GM23248 (cell line): ENCODE results near the gene TTC28. TPM values are rescaled to one million over a fixed set of nuclear protein-coding genes. Genes with fewer than 3 reads are reported as not detected.
A peak's percentile ranks its signal among the peaks of the same experiment; 100 is the strongest.

Source experiments
- DNase-seq: peaks from one replicate; pipeline ENCODE4 v3.0.0-alpha.2; 2015
- H2AFZ ChIP-seq: fragments of 200-600 bp; sonication (generic); 2 replicates; pipeline ENCODE4 v1.6.1; 2016; ENCODE audit warnings: antibody characterized with exemption
- H3F3A ChIP-seq: fragments of 200-600 bp; sonication (generic); 2 replicates; pipeline ENCODE4 v1.6.1; 2016; ENCODE audit warnings: mild to moderate bottlenecking, antibody characterized with exemption, mixed run types; ENCODE audit not compliant: insufficient read depth
- H3K27ac ChIP-seq: fragments of 200-600 bp; sonication (generic); 2 replicates; pipeline ENCODE4 v1.5.1; 2016; ENCODE audit warnings: mild to moderate bottlenecking
- H3K27me3 ChIP-seq: fragments of 200-600 bp; sonication (generic); replicated peaks from 2 replicates; pipeline ENCODE4 v1.6.1; 2016; ENCODE audit warnings: mild to moderate bottlenecking; ENCODE audit not compliant: insufficient read depth
- H3K36me3 ChIP-seq: fragments of 200-600 bp; sonication (generic); 2 replicates; pipeline ENCODE4 v1.6.1; 2016; ENCODE audit warnings: low read depth, mild to moderate bottlenecking
- H3K4me1 ChIP-seq: fragments of 200-600 bp; sonication (generic); 2 replicates; pipeline ENCODE4 v1.6.1; 2016; ENCODE audit warnings: mild to moderate bottlenecking; ENCODE audit not compliant: insufficient read depth
- H3K4me2 ChIP-seq: fragments of 200-600 bp; sonication (generic); one replicate; pipeline ENCODE4 v1.6.1; 2016; ENCODE audit warnings: mild to moderate bottlenecking; ENCODE audit not compliant: unreplicated experiment
- H3K4me3 ChIP-seq: fragments of 200-600 bp; sonication (generic); 2 replicates; pipeline ENCODE4 v1.5.1; 2016; ENCODE audit warnings: mild to moderate bottlenecking
- H3K79me2 ChIP-seq: fragments of 200-600 bp; sonication (generic); 2 replicates; pipeline ENCODE4 v1.6.1; 2016; ENCODE audit warnings: mild to moderate bottlenecking; ENCODE audit not compliant: insufficient read depth
- H3K9ac ChIP-seq: fragments of 200-600 bp; sonication (generic); 2 replicates; pipeline ENCODE4 v1.6.1; 2016; ENCODE audit warnings: mild to moderate bottlenecking
- H3K9me2 ChIP-seq: fragments of 200-600 bp; sonication (generic); 2 replicates; pipeline ENCODE4 v1.6.1; 2016; ENCODE audit warnings: mixed run types, mild to moderate bottlenecking, moderate library complexity; ENCODE audit not compliant: insufficient read depth
- H3K9me3 ChIP-seq: fragments of 200-600 bp; sonication (generic); one replicate; pipeline ENCODE4 v1.6.1; 2017; ENCODE audit warnings: low read depth
- H4K20me1 ChIP-seq: fragments of 200-600 bp; sonication (generic); 2 replicates; pipeline ENCODE4 v1.6.0; 2016; ENCODE audit not compliant: insufficient read depth
- EZH2 ChIP-seq: fragments of 200-600 bp; sonication (generic); IDR thresholded peaks from 2 replicates; pipeline ENCODE4 v1.6.1; 2018; ENCODE audit warnings: antibody characterized with exemption, mild to moderate bottlenecking; ENCODE audit not compliant: insufficient read depth, poor library complexity, severe bottlenecking
- EZH2phosphoT487 ChIP-seq: fragments of 200-600 bp; sonication (generic); IDR thresholded peaks from 2 replicates; pipeline ENCODE4 v1.6.1; 2018; ENCODE audit warnings: antibody characterized with exemption, moderate library complexity, mild to moderate bottlenecking, low read depth; ENCODE audit not compliant: insufficient read depth
- WGBS, 2 experiments: methylation state at CpG; one replicate each; pipeline ENCODE4 v1.1.6; 2015 to 2017; ENCODE audit warnings: low lambda C conversion rate in 2 of 2, low coverage in 1 of 2; ENCODE audit errors: missing lambda C conversion rate in 2 of 2; 5-methylcytosine and 5-hydroxymethylcytosine counted together
- in situ Hi-C: fragments of 300-500 bp; cut with MboI; formaldehyde crosslinking; loops from 2 replicates; pipeline ENCODE4 v1.15.0; 2020
- polyA plus RNA-seq: library from polyadenylated mRNA; unstranded; fragments of >200 nt; fragmentation: Nextera tagmentation; extraction: Ambion mirVana; gene quantifications from 2 replicates; pipeline ENCODE4 v1.2.1, GENCODE V29; 2016
- total RNA-seq: library from RNA; depleted of rRNA; stranded (reverse); fragments of >200 nt; shearing (Covaris generic); gene quantifications from 2 replicates; pipeline ENCODE4 v1.2.3, GENCODE V29; 2014

Gene TTC28
- total and polyA plus RNA-seq, 2 experiments from 2014 or later, result 12.5 to 41.9 TPM

DNA sequence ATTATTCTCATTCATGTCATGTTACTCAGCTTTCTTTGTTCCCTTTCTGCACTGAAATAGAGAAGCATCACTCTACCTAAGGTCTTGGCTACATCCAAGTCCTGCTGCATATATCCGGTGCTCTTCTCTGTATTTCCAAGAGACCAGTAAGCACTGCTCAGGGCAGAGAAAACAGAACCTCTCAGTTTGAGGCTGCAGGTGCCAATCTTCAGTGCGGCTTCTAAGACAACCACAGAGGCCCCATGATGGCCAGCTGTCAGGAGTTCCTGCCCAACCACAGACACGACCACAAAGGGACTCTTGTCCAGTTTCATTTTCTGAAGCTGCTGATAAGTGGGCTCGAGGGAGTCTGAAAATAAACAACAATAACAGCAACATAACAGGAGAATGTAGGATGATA is 382.1 kb downstream of the TTC28 start:
- TF ChIP-seq EZH2 (no peak), EZH2phosphoT487 (no peak)
- Histone ChIP-seq H3K36me3 (no peaks in the 10 kb centered on the region; the same call in 1 of the 2 replicates), H3K9me3 (no peaks in the 10 kb centered on the region), H3K9me2 (no peaks in the 10 kb centered on the region), H3K27ac (no peak overlapping the region), H3K4me2 (no peak overlapping the region), H3K4me1 (no peaks in the 10 kb centered on the region), H3K4me3 (no peak overlapping the region), H3K9ac (no peak overlapping the region), H4K20me1 (no peaks in the 10 kb centered on the region), H3F3A (no peaks in the 10 kb centered on the region), H3K27me3 (no peaks in the 10 kb centered on the region), H3K79me2 (0 out of 2 replicates have a peak, but pooled peaks cover 7% of the 10 kb centered on the region), H2AFZ (no peak overlapping the region)
- in situ Hi-C loops, result no loop called here
- WGBS, 2 experiments, result 67 to 71% methylated on average over 4 of the region's 4 CpGs
- DNase-seq, result no peak

DNA sequence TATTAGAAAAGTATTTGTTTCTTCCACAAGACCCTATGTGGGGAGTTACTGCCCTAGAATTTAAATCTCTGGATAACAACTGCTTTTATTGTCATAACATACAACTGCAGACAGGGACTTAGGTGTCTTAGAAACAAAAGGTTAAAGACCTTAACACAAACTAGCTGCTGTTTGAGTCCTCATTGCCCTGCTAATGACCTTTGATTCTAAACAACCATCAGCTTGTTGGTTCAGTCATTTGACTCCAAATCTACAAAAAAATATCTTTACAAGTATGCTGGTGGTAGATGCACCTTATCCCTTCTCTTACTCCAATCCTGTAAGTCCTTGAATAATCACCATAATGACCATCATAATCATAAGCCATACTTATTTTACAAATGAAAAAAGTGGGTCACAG is 383.2 kb downstream of the TTC28 start:
- H3K4me3 ChIP-seq, result no peak overlapping the region
- H3K9me3 ChIP-seq, result no peaks in the 10 kb centered on the region
- no peaks in the 10 kb centered on the region; the same call in 1 of the 2 replicates for H3K36me3 ChIP-seq
- no peaks in the 10 kb centered on the region for H3K27me3 ChIP-seq
- H3K4me1 ChIP-seq, result no peaks in the 10 kb centered on the region
- no peak for DNase-seq
- H3K9ac ChIP-seq, result no peak overlapping the region
- 0 out of 2 replicates have a peak, but pooled peaks cover 7% of the 10 kb centered on the region for H3K79me2 ChIP-seq
- H3K9me2 ChIP-seq, result no peaks in the 10 kb centered on the region
- H3K4me2 ChIP-seq, result no peak overlapping the region
- in situ Hi-C loops, result no loop called here
- no peaks in the 10 kb centered on the region for H4K20me1 ChIP-seq
- no peaks in the 10 kb centered on the region for H3F3A ChIP-seq
- no peak for TF ChIP-seq EZH2
- TF ChIP-seq EZH2phosphoT487, result no peak
- no peak overlapping the region for H3K27ac ChIP-seq
- H2AFZ ChIP-seq, result no peak overlapping the region

DNA sequence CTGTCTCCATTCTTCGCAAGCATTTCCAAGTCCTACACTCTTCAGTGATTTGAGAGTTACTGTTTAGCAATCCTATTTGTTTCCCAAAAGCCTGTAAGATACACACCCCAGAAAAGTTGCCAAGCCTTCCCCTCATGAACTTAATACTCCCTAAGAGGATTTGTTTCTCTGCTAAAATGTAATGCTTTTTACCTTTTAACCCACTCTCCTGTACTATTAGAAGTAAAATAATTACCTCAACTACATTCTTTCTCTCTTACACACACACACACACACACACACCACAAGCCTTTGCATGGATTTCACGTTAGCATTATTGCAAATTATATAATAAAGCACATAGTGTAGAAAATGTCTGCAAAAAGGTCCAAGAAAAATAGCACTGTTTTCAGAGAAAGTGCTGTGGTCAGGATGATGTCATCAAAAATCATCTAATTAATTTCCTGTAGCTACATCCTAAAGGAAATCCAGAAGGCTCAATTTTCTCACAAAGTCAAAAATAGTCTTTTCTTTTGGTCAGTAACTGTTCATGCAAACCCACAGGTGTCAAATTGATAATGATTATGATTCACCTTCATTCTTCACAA is 396.5 kb downstream of the TTC28 start:
- H3F3A ChIP-seq, result peaks cover 24% of the 10 kb centered on the region
- no peak overlapping the region for H3K27ac ChIP-seq
- H3K9ac ChIP-seq, result no peak overlapping the region
- no peak overlapping the region for H2AFZ ChIP-seq
- H3K79me2 ChIP-seq, result no peaks in the 10 kb centered on the region
- in situ Hi-C loops, result no loop called here
- peak overlapping the region; percentile 56 for H3K4me2 ChIP-seq
- H4K20me1 ChIP-seq, result no peaks in the 10 kb centered on the region
- TF ChIP-seq EZH2phosphoT487 (no peak), EZH2 (no peak)
- WGBS, 2 experiments, result 52 to 58% methylated on average over 2 of the region's 2 CpGs
- H3K27me3 ChIP-seq, result no peaks in the 10 kb centered on the region
- no peaks in the 10 kb centered on the region for H3K9me2 ChIP-seq
- H3K4me1 ChIP-seq, result peaks cover 25% of the 10 kb centered on the region
- no peaks in the 10 kb centered on the region for H3K36me3 ChIP-seq
- H3K9me3 ChIP-seq, result no peaks in the 10 kb centered on the region
- H3K4me3 ChIP-seq, result peak overlapping the region; percentile 10; the same call in 1 of the 2 replicates
- peak; percentile 52 for DNase-seq

DNA sequence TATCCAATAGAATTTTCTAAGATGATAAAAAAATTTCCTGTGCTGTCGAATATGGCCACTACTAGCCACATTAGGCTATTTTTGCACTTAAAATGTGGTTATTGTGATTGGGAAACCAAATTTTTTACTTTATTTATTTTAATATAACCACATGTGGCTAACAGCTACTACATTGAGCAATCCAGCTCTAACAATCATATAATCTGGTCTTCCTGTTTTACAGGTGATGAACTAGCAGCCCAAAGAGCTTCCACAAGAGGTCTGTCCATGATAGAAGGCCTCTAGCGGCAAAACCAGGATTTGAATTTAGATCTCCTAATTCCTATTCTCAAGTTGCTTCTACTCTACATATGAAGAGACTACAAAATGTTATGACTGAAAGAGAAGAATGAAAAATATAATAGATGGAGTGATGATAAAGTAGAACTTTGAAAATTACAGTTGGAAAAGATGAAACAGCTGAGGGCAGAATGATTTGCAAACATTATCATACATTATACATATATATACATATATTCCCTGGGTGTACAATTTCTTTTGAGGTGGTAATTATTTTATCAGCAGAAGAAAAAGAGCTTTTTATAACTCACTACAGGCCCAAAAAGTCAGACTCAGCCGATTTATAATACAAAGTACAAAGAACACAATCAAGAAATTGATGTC is 397.1 kb downstream of the TTC28 start:
- Histone ChIP-seq H4K20me1 (no peaks in the 10 kb centered on the region), H2AFZ (no peak overlapping the region), H3K79me2 (no peaks in the 10 kb centered on the region), H3F3A (peaks cover 24% of the 10 kb centered on the region), H3K4me3 (no peak overlapping the region), H3K9ac (no peak overlapping the region), H3K4me1 (peaks cover 25% of the 10 kb centered on the region), H3K4me2 (peak overlapping the region; percentile 56), H3K9me2 (no peaks in the 10 kb centered on the region), H3K36me3 (no peaks in the 10 kb centered on the region), H3K27me3 (no peaks in the 10 kb centered on the region), H3K9me3 (no peaks in the 10 kb centered on the region), H3K27ac (no peak overlapping the region)
- WGBS, 2 experiments, result 51 to 55% methylated on average over 3 of the region's 3 CpGs
- peak; percentile 55 for DNase-seq
- TF ChIP-seq EZH2phosphoT487 (no peak), EZH2 (no peak)
- in situ Hi-C loops, result no loop called here
